GM23338 (cell line): ENCODE results near the gene CD28. TPM values are rescaled to one million over a fixed set of nuclear protein-coding genes. Genes with fewer than 3 reads are reported as not detected.

Experiments
- ATAC-seq: fragments of 200-7000 bp; cut with Tn5 transposase; 3 replicates; pipeline ENCODE4 v1.9.1; 2020
- DNase-seq: peaks from one replicate; pipeline ENCODE4 v3.0.0-alpha.2; 2015; ENCODE audit warnings: low spot score
- H2AFZ ChIP-seq: fragments of 200-600 bp; sonication (generic); 2 replicates; pipeline ENCODE4 v1.8.0; 2016; ENCODE audit warnings: antibody characterized with exemption, mild to moderate bottlenecking, moderate library complexity
- H3F3A ChIP-seq: fragments of 200-600 bp; sonication (generic); replicated peaks from 2 replicates; pipeline ENCODE4 v1.8.0; 2017; ENCODE audit warnings: antibody characterized with exemption, mixed run types, low read depth
- H3K27ac ChIP-seq: fragments of 200-600 bp; sonication (generic); 2 replicates; pipeline ENCODE4 v1.6.1; 2016; ENCODE audit warnings: low read depth
- H3K27me3 ChIP-seq: fragments of 200-600 bp; sonication (generic); 2 replicates; pipeline ENCODE4 v1.8.0; 2016; ENCODE audit warnings: mild to moderate bottlenecking, mixed run types, moderate library complexity; ENCODE audit not compliant: insufficient read depth
- H3K36me3 ChIP-seq: fragments of 200-600 bp; sonication (generic); 2 replicates; pipeline ENCODE4 v1.8.0; 2016; ENCODE audit warnings: mild to moderate bottlenecking; ENCODE audit not compliant: insufficient read depth
- H3K4me1 ChIP-seq: fragments of 200-600 bp; sonication (generic); 2 replicates; pipeline ENCODE4 v1.8.0; 2016; ENCODE audit warnings: mild to moderate bottlenecking, moderate library complexity; ENCODE audit not compliant: insufficient read depth
- H3K4me2 ChIP-seq: fragments of 200-600 bp; sonication (generic); 2 replicates; pipeline ENCODE4 v1.7.1; 2017; ENCODE audit warnings: mixed run types
- H3K4me3 ChIP-seq: fragments of 200-600 bp; sonication (generic); 2 replicates; pipeline ENCODE4 v1.6.1; 2016; ENCODE audit warnings: mixed run types
- H3K79me2 ChIP-seq: fragments of 200-600 bp; sonication (generic); replicated peaks from 2 replicates; pipeline ENCODE4 v1.8.0; 2017; ENCODE audit warnings: mild to moderate bottlenecking; ENCODE audit not compliant: insufficient read depth
- H3K9me2 ChIP-seq: fragments of 200-600 bp; sonication (generic); 2 replicates; pipeline ENCODE4 v1.8.0; 2017; ENCODE audit not compliant: insufficient read depth
- H4K20me1 ChIP-seq: fragments of 200-600 bp; sonication (generic); replicated peaks from 2 replicates; pipeline ENCODE4 v1.8.0; 2017; ENCODE audit warnings: mild to moderate bottlenecking; ENCODE audit not compliant: insufficient read depth
- H3K27ac Mint-ChIP-seq: 2 replicates; pipeline ENCODE4 v1.8.0; 2020; ENCODE audit warnings: inconsistent platforms, mild to moderate bottlenecking, moderate library complexity, mixed read lengths
- H3K27me3 Mint-ChIP-seq: 3 replicates; pipeline ENCODE4 v1.8.0; 2022; ENCODE audit warnings: low read depth, mild to moderate bottlenecking, moderate library complexity, mixed read lengths, inconsistent platforms; ENCODE audit not compliant: insufficient read depth, poor library complexity
- H3K36me3 Mint-ChIP-seq: 3 replicates; pipeline ENCODE4 v1.8.0; 2021; ENCODE audit warnings: low read depth, mild to moderate bottlenecking, inconsistent platforms, moderate library complexity, mixed read lengths
- H3K4me1 Mint-ChIP-seq: 3 replicates; pipeline ENCODE4 v1.8.0; 2020; ENCODE audit warnings: mild to moderate bottlenecking, inconsistent platforms, mixed read lengths
- H3K4me3 Mint-ChIP-seq: 3 replicates; pipeline ENCODE4 v1.8.0; 2021; ENCODE audit warnings: moderate library complexity, mild to moderate bottlenecking, inconsistent platforms, mixed read lengths
- H3K9me3 Mint-ChIP-seq: 3 replicates; pipeline ENCODE4 v1.8.0; 2020; ENCODE audit warnings: moderate library complexity, mild to moderate bottlenecking, inconsistent platforms, mixed read lengths
- CREB1 ChIP-seq: fragments of 250-450 bp; sonication (Bioruptor Pico); IDR thresholded peaks from 2 replicates; pipeline ENCODE4 v1.5.0; 2020; ENCODE audit warnings: low read depth, mild to moderate bottlenecking, moderate library complexity
- EZH2 ChIP-seq: fragments of 200-600 bp; sonication (generic); IDR thresholded peaks from one replicate; pipeline ENCODE4 v1.8.0; 2017; ENCODE audit warnings: antibody characterized with exemption, mild to moderate bottlenecking, low read depth; ENCODE audit not compliant: unreplicated experiment
- EZH2phosphoT487 ChIP-seq: fragments of 200-600 bp; sonication (generic); IDR thresholded peaks from one replicate; pipeline ENCODE4 v1.8.1; 2018; ENCODE audit warnings: antibody characterized with exemption; ENCODE audit not compliant: unreplicated experiment
- JUNB ChIP-seq: IDR thresholded peaks from one replicate; pipeline ENCODE4 v1.6.1; 2016; ENCODE audit warnings: antibody characterized with exemption; ENCODE audit not compliant: unreplicated experiment
- POLR2AphosphoS5 ChIP-seq: IDR thresholded peaks from 2 replicates; pipeline ENCODE4 v1.6.1; 2016; ENCODE audit warnings: antibody characterized with exemption, low read depth
- STAT1 ChIP-seq: IDR thresholded peaks from one replicate; pipeline ENCODE4 v1.6.1; 2016; ENCODE audit warnings: antibody characterized with exemption; ENCODE audit not compliant: unreplicated experiment
- ZNF114 ChIP-seq: fragments of 250-450 bp; sonication (Bioruptor Pico); IDR thresholded peaks from 2 replicates; pipeline ENCODE4 v1.5.0; 2020; ENCODE audit warnings: mild to moderate bottlenecking, moderate library complexity
- ZNF331 ChIP-seq: fragments of 250-450 bp; sonication (Bioruptor Pico); IDR thresholded peaks from 2 replicates; pipeline ENCODE4 v1.5.0; 2020; ENCODE audit warnings: low read depth, mild to moderate bottlenecking, moderate library complexity
- ZNF462 ChIP-seq: fragments of 250-450 bp; sonication (Bioruptor Pico); IDR thresholded peaks from 2 replicates; pipeline ENCODE4 v1.5.0; 2020; ENCODE audit warnings: mild to moderate bottlenecking, moderate library complexity
- polyA plus RNA-seq: library from polyadenylated mRNA; unstranded; fragments of >200 nt; fragmentation: Nextera tagmentation; extraction: Ambion mirVana; gene quantifications from 2 replicates; pipeline ENCODE4 v1.2.1, GENCODE V29; 2016
- total RNA-seq: library from RNA; depleted of rRNA; stranded (reverse); fragments of >200 nt; shearing (Covaris generic); gene quantifications from 2 replicates; pipeline ENCODE4 v1.2.3, GENCODE V29; 2014
- TF ChIP-seq, protein P1 (sequence below): IDR thresholded peaks from 2 replicates; pipeline ENCODE4 v1.6.1; 2016; ENCODE audit warnings: antibody characterized with exemption
- TF ChIP-seq, protein P2 (sequence below), 2 experiments: fragments of 200-600 bp in 1 of 2; sonication (generic) in 1 of 2; conservative IDR thresholded peaks; 2 replicates each; pipeline versions ENCODE4 v1.5.1 to v1.6.1; 2016 to 2017; ENCODE audit warnings: antibody characterized with exemption in 2 of 2, low read depth in 2 of 2, mild to moderate bottlenecking in 2 of 2, moderate library complexity in 1 of 2

CD28 gene
- total and polyA plus RNA-seq, 2 experiments from 2014 or later: not detected

- TF ChIP-seq EZH2phosphoT487 (no peak), STAT1 (no peak), ZNF462 (no peak)
These were observed 42.2 kb upstream of the CD28 start (continued) for GRCh38 chr2:203664029-203664755.

DNA sequence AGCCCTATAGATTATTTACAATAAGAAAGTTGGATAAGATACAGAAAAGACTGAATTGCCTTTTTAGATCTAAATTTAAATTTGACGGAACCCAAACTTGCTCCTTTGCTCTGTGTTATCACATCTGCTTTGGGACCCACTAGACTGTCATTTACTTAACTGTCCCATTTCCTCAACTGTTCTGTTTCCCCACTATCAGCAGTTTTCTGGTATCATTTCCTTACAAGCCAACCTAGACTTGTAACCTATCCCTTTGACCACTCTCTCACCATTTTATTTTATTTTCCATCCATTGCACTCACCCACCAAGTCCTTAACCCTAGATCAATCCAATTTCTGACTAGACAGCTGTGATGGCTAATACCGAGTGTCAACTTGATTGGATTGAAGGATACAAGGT is 38.6 kb upstream of the CD28 start:
- Histone ChIP-seq H3K9me2 (0 out of 2 replicates have a peak, but pooled peaks cover 7% of the 10 kb centered on the region), H4K20me1 (no peaks in the 10 kb centered on the region), H3K4me1 (peaks cover 22% of the 10 kb centered on the region), H3K27me3 (no peaks in the 10 kb centered on the region), H3F3A (no peaks in the 10 kb centered on the region), H3K79me2 (no peaks in the 10 kb centered on the region), H3K4me2 (no peak overlapping the region), H3K27ac (no peak overlapping the region), H2AFZ (peak overlapping the region; percentile 72; the same call in 1 of the 2 replicates), H3K4me3 (no peak overlapping the region), H3K36me3 (no peaks in the 10 kb centered on the region)
- H3K27ac Mint-ChIP-seq: no peak overlapping the region
- H3K36me3 Mint-ChIP-seq: no peaks in the 10 kb centered on the region
- DNase-seq (no peak), ATAC-seq (no peak)
- peaks cover 16% of the 10 kb centered on the region for H3K4me1 Mint-ChIP-seq
- no peaks in the 10 kb centered on the region for H3K27me3 Mint-ChIP-seq
- H3K9me3 Mint-ChIP-seq: no peaks in the 10 kb centered on the region
- no peak overlapping the region for H3K4me3 Mint-ChIP-seq
- TF ChIP-seq EZH2: no peak
- TF ChIP-seq ZNF114 (CRISPR knock-in tag): no peak
- TF ChIP-seq, protein P1, sequence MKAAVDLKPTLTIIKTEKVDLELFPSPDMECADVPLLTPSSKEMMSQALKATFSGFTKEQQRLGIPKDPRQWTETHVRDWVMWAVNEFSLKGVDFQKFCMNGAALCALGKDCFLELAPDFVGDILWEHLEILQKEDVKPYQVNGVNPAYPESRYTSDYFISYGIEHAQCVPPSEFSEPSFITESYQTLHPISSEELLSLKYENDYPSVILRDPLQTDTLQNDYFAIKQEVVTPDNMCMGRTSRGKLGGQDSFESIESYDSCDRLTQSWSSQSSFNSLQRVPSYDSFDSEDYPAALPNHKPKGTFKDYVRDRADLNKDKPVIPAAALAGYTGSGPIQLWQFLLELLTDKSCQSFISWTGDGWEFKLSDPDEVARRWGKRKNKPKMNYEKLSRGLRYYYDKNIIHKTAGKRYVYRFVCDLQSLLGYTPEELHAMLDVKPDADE: no peak
- TF ChIP-seq CREB1 (CRISPR knock-in tag): no peak
- TF ChIP-seq ZNF331: no peak
- TF ChIP-seq STAT1: no peak
- TF ChIP-seq EZH2phosphoT487: no peak
- TF ChIP-seq POLR2AphosphoS5: no peak
- TF ChIP-seq, protein P2, sequence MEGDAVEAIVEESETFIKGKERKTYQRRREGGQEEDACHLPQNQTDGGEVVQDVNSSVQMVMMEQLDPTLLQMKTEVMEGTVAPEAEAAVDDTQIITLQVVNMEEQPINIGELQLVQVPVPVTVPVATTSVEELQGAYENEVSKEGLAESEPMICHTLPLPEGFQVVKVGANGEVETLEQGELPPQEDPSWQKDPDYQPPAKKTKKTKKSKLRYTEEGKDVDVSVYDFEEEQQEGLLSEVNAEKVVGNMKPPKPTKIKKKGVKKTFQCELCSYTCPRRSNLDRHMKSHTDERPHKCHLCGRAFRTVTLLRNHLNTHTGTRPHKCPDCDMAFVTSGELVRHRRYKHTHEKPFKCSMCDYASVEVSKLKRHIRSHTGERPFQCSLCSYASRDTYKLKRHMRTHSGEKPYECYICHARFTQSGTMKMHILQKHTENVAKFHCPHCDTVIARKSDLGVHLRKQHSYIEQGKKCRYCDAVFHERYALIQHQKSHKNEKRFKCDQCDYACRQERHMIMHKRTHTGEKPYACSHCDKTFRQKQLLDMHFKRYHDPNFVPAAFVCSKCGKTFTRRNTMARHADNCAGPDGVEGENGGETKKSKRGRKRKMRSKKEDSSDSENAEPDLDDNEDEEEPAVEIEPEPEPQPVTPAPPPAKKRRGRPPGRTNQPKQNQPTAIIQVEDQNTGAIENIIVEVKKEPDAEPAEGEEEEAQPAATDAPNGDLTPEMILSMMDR (conservative IDR thresholded peaks at IDR 0.05; ENCODE audit: low read depth in 2 of 2): no peak
- no peak for TF ChIP-seq JUNB
